Lung microvascular endothelial cell (primary cell): ENCODE measurements around the gene TUBB8. TPM values are rescaled to one million over a fixed set of nuclear protein-coding genes. Genes with fewer than 3 reads are reported as not detected.
"Not testable (repeated sequence)": the region's sequence is repeated elsewhere in the genome, so short reads cannot be mapped to it uniquely, and the experiment has no call there.

Source experiments
- DNase-seq, 2 donors: peaks; one replicate each; pipeline versions ENCODE4 v3.0.0 to v3.0.0-alpha.2; 2010; ENCODE audit warnings: low read depth in 2 of 2
- total RNA-seq: library from RNA; depleted of rRNA; stranded (reverse); fragments of >200 nt; gene quantifications from 2 replicates; pipeline ENCODE4 v1.2.1, GENCODE V29; 2014

The TUBB8 gene
- total RNA-seq, 1 donor from 2014 or later, result not detected

- DNase-seq, result not testable (repeated sequence)
Measured at GRCh38 chr10:47864-48263, 1.2 kb downstream of the TUBB8 start.

- not testable (repeated sequence) for DNase-seq
Measured at GRCh38 chr10:13315-13635, 35.8 kb downstream of the TUBB8 start.

GRCh38 chr10:12444-13314 lies 36.4 kb downstream of the TUBB8 start:
- not testable (repeated sequence) for DNase-seq

- not testable (repeated sequence) for DNase-seq
Measured at GRCh38 chr10:11260-11659, 37.8 kb downstream of the TUBB8 start.

- DNase-seq, result not testable (repeated sequence)
Measured at GRCh38 chr10:10261-10971, 38.7 kb downstream of the TUBB8 start.

Other genes with a start within 250 kb of the TUBB8 start
- 30.9 and 49.8 TPM in 2 replicates for gene ZMYND11, start 86.2 kb upstream of the TUBB8 start, total RNA-seq